Activated CD8-positive, alpha-beta T cell treated with anti-CD3 and anti-CD28 coated beads, Interleukin-2, amount 10 ng/mL, durations not matched to agents 7 days and 5 days (primary cell): ENCODE results near the gene CD8A. TPM values are rescaled to one million over a fixed set of nuclear protein-coding genes. Genes with fewer than 3 reads are reported as not detected.
A peak's percentile ranks its signal among the peaks of the same experiment; 100 is the strongest.

Experiments
- ATAC-seq: fragments of 150-1000 bp; cut with Tn5 transposase; one replicate; pipeline ENCODE4 v1.10.0; 2021; ENCODE audit warnings: moderate library complexity
- CTCF ChIA-PET: fragments of 350-600 bp; sonication (Branson Sonifier 250); formaldehyde crosslinking; loops from one replicate; lab custom pipeline; 2021; ENCODE audit warnings: antibody characterized with exemption; lab: Charles Lee
- POLR2A ChIA-PET: fragments of 350-600 bp; sonication (Branson Sonifier 250); formaldehyde crosslinking; loops from one replicate; lab custom pipeline; 2021; ENCODE audit warnings: antibody characterized with exemption; lab: Charles Lee
- DNase-seq: peaks from one replicate; pipeline ENCODE4 v3.0.0-alpha.2; 2020
- H3K27ac Mint-ChIP-seq: one replicate; pipeline ENCODE4 v1.8.0; 2021; ENCODE audit warnings: mild to moderate bottlenecking, mixed read lengths
- H3K27me3 Mint-ChIP-seq: one replicate; pipeline ENCODE4 v1.8.0; 2021; ENCODE audit warnings: low read depth, mixed read lengths
- H3K36me3 Mint-ChIP-seq: one replicate; pipeline ENCODE4 v1.8.0; 2021; ENCODE audit warnings: low read depth, mixed read lengths
- H3K4me1 Mint-ChIP-seq: one replicate; pipeline ENCODE4 v1.8.0; 2021; ENCODE audit warnings: low read depth, mixed read lengths
- H3K4me3 Mint-ChIP-seq: one replicate; pipeline ENCODE4 v1.8.0; 2021; ENCODE audit warnings: mild to moderate bottlenecking, mixed read lengths
- H3K9me3 Mint-ChIP-seq: one replicate; pipeline ENCODE4 v1.8.0; 2022; ENCODE audit warnings: mixed read lengths; ENCODE audit not compliant: insufficient read depth
- total RNA-seq, 2 experiments: library from RNA; stranded (reverse); gene quantifications; one replicate each; pipeline ENCODE4 v1.2.3, GENCODE V29; 2021

The CD8A gene
- total RNA-seq, 2 experiments from 2014 or later = 667 to 675 TPM

DNA sequence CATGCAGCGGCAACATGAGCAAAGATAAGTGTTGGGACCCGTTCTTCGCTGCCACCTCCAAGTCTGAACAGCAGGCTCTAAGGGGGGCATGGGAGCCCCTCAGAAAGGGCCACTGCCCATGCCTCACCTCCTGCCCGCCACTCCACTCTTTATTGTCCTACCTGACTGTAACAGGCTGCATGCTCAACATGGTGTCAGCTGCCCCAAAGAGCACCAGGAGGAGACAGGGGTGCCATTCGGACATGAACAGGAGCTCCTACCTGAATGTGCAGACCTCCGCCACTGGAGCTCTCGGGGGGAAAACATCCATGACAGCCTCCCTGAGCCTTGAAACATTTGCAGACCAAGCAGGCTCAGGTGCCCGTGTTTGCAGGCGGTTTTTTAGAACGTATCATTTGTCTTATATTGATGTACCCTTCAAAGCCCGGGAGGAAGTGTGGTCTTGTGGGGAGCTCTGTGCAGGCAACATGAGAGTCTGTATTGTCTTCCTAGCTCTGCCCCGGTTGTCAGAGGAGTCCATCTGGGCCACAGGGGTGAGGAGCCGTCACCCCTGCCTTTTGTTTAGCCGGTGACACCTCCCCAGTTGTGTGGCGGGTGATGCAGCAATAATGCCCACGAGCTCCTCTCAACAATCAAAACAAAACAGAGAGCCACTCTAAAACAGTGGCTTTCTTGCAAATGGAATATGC lies 35.1 kb upstream of the CD8A start:
- H3K9me3 Mint-ChIP-seq = no peaks in the 10 kb centered on the region
- peak overlapping the region; percentile 94 for H3K27ac Mint-ChIP-seq
- no peaks in the 10 kb centered on the region for H3K27me3 Mint-ChIP-seq
- ATAC-seq (peak; percentile 78), DNase-seq (peak; percentile 93)
- H3K4me1 Mint-ChIP-seq = peaks cover 80% of the 10 kb centered on the region
- peak overlapping the region; percentile 80 for H3K4me3 Mint-ChIP-seq
- peaks cover 34% of the 10 kb centered on the region for H3K36me3 Mint-ChIP-seq
- CTCF ChIA-PET = interaction anchor here (0.7 to 10.2 kb wide), 8 partner anchors 11 to 40 kb away, joined by 3 to 82 read pairs (median 4); no protein-coding TSS in a partner anchor
- POLR2A ChIA-PET = interaction anchor here (0.8 to 12.1 kb wide), 17 partner anchors 9 to 385 kb away, joined by 3 to 218 read pairs (median 4); partner anchors contain the start of genes CD8A, CD8B and KDM3A

GRCh38 chr2:86825036-86825692 lies 34.5 kb upstream of the CD8A start:
- ChIA-PET POLR2A (interaction anchor here (0.7 to 12.1 kb wide), 14 partner anchors 10 to 384 kb away, joined by 3 to 218 read pairs (median 5); partner anchors contain the start of genes CD8A and KDM3A), CTCF (interaction anchor here (0.7 to 10.2 kb wide), 8 partner anchors 10 to 39 kb away, joined by 3 to 82 read pairs (median 5); no protein-coding TSS in a partner anchor)
- Mint-ChIP-seq H3K27me3 (no peaks in the 10 kb centered on the region), H3K4me3 (peak overlapping the region; percentile 80), H3K4me1 (peaks cover 86% of the 10 kb centered on the region), H3K36me3 (peaks cover 37% of the 10 kb centered on the region), H3K9me3 (no peaks in the 10 kb centered on the region), H3K27ac (peak overlapping the region; percentile 94)
- DNase-seq (peak; percentile 70), ATAC-seq (peak; percentile 24)

- DNase-seq (no peak), ATAC-seq (no peak)
- peaks cover 84% of the 10 kb centered on the region for H3K4me1 Mint-ChIP-seq
- peaks cover 42% of the 10 kb centered on the region for H3K36me3 Mint-ChIP-seq
- ChIA-PET POLR2A (interaction anchor here (0.7 to 12.1 kb wide), 6 partner anchors 9 to 1478 kb away, joined by 3 to 218 read pairs (median 22); partner anchors contain the start of gene CD8A), CTCF (interaction anchor here (0.9 to 10.2 kb wide), 4 partner anchors 10 to 36 kb away, joined by 3 to 82 read pairs (median 6); partner anchors contain the start of gene CD8A)
- H3K9me3 Mint-ChIP-seq = no peaks in the 10 kb centered on the region
- peak overlapping the region; percentile 94 for H3K27ac Mint-ChIP-seq
- H3K4me3 Mint-ChIP-seq = peak overlapping the region; percentile 64
- H3K27me3 Mint-ChIP-seq = no peaks in the 10 kb centered on the region
These were observed 32.1 kb upstream of the CD8A start for GRCh38 chr2:86822668-86823345.

DNA sequence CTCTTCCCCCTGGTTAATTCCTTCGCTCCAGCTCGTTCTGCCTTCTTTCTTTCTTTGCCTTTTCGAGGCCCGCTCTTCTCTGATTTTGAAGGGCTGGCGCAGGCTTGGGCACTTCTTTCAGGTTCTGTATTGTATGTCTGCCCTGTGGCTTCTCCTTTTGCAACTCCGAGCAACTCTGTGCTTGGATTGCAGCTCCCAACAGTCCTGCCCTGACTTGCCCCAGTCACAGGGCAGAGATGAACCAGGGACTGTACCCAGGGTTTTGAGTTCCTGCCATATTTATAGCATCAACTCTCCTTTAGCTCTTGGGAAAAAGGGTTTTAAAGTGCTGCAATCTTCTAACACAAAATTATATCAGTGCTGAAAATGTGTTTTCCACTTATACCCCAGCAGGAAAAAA lies 31.1 kb upstream of the CD8A start:
- ChIA-PET POLR2A (interaction anchor here (1.2 to 12.1 kb wide), 4 partner anchors 11 to 36 kb away, joined by 6 to 218 read pairs (median 51); partner anchors contain the start of gene CD8A), CTCF (interaction anchor here (0.8 to 10.2 kb wide), 3 partner anchors 9 to 13 kb away, joined by 3 to 82 read pairs (median 9); no protein-coding TSS in a partner anchor)
- H3K27me3 Mint-ChIP-seq = no peaks in the 10 kb centered on the region
- ATAC-seq (no peak), DNase-seq (no peak)
- peaks cover 44% of the 10 kb centered on the region for H3K36me3 Mint-ChIP-seq
- H3K9me3 Mint-ChIP-seq = no peaks in the 10 kb centered on the region
- H3K27ac Mint-ChIP-seq = peak overlapping the region; percentile 97
- peak overlapping the region; percentile 83 for H3K4me3 Mint-ChIP-seq
- H3K4me1 Mint-ChIP-seq = peaks cover 80% of the 10 kb centered on the region

- ChIA-PET CTCF (interaction anchor here (0.8 to 10.2 kb wide), 3 partner anchors 9 to 13 kb away, joined by 3 to 82 read pairs (median 9); no protein-coding TSS in a partner anchor), POLR2A (interaction anchor here (1.2 to 12.1 kb wide), 4 partner anchors 11 to 35 kb away, joined by 6 to 218 read pairs (median 51); partner anchors contain the start of gene CD8A)
- Mint-ChIP-seq H3K27me3 (no peaks in the 10 kb centered on the region), H3K9me3 (no peaks in the 10 kb centered on the region), H3K4me1 (peaks cover 85% of the 10 kb centered on the region), H3K27ac (peak overlapping the region; percentile 97), H3K36me3 (peaks cover 49% of the 10 kb centered on the region), H3K4me3 (peak overlapping the region; percentile 83)
- ATAC-seq (peak; percentile 18), DNase-seq (peak; percentile 62)
These were observed 30.6 kb upstream of the CD8A start for GRCh38 chr2:86821306-86821705.

DNA sequence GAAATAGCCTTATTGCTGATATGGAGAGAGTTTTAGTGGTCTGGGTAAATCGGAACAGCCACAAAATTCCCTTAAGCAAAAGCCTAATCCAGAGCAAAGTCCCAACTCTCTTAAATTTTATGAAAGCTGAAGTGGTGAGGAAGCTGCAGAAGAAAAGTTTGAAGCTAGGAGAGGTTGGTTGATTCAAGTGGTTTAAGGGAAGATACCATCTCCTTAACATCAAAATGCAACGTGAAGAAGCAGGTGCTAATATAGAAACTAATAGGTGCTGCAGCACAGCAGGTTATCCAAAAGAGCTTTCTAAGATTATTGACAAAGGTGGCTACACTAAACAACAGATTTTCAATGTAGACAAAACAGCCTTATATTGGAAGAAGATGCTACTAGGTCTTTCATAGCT lies 28.2 kb upstream of the CD8A start:
- ATAC-seq = peak; percentile 25
- CTCF ChIA-PET = interaction anchor here (1.4 to 10.2 kb wide), 2 partner anchors 10 to 28 kb away, joined by 4 to 82 read pairs; partner anchors contain the start of gene CD8A
- POLR2A ChIA-PET = interaction anchor here (0.6 to 12.1 kb wide), 3 partner anchors 9 to 31 kb away, joined by 3 to 218 read pairs (median 6); partner anchors contain the start of gene CD8A
- peak; percentile 19 for DNase-seq
- Mint-ChIP-seq H3K27ac (peak overlapping the region; percentile 82), H3K36me3 (peaks cover 67% of the 10 kb centered on the region), H3K27me3 (no peaks in the 10 kb centered on the region), H3K9me3 (no peaks in the 10 kb centered on the region), H3K4me3 (peak overlapping the region; percentile 37), H3K4me1 (peaks cover 81% of the 10 kb centered on the region)

- DNase-seq (no peak), ATAC-seq (no peak)
- POLR2A ChIA-PET = interaction anchor here (1.9 to 12.1 kb wide), 2 partner anchors 8 to 27 kb away, joined by 6 to 218 read pairs; partner anchors contain the start of gene CD8A
- Mint-ChIP-seq H3K27ac (peak overlapping the region; percentile 82), H3K27me3 (no peaks in the 10 kb centered on the region), H3K36me3 (peaks cover 70% of the 10 kb centered on the region), H3K9me3 (no peaks in the 10 kb centered on the region), H3K4me1 (peaks cover 81% of the 10 kb centered on the region), H3K4me3 (peak overlapping the region; percentile 37)
- CTCF ChIA-PET = interaction anchor here (10.2 kb wide), 1 partner anchor 10 kb away, joined by 82 read pairs; no protein-coding TSS in a partner anchor
These were observed 27.5 kb upstream of the CD8A start for GRCh38 chr2:86818114-86818801.

- POLR2A ChIA-PET = interaction anchor here (12.2 kb wide), 1 partner anchor 9 kb away, joined by 218 read pairs; no protein-coding TSS in a partner anchor
- ATAC-seq = peak; percentile 66
- CTCF ChIA-PET = interaction anchor here (1.7 kb wide), 1 partner anchor 9 kb away, joined by 5 read pairs; no protein-coding TSS in a partner anchor
- Mint-ChIP-seq H3K27me3 (no peaks in the 10 kb centered on the region), H3K4me3 (peak overlapping the region; percentile 48), H3K27ac (peak overlapping the region; percentile 81), H3K36me3 (peaks cover 77% of the 10 kb centered on the region), H3K9me3 (no peaks in the 10 kb centered on the region), H3K4me1 (peaks cover 80% of the 10 kb centered on the region)
- peak; percentile 54 for DNase-seq
These were observed 24.9 kb upstream of the CD8A start for GRCh38 chr2:86815611-86816010.

DNA sequence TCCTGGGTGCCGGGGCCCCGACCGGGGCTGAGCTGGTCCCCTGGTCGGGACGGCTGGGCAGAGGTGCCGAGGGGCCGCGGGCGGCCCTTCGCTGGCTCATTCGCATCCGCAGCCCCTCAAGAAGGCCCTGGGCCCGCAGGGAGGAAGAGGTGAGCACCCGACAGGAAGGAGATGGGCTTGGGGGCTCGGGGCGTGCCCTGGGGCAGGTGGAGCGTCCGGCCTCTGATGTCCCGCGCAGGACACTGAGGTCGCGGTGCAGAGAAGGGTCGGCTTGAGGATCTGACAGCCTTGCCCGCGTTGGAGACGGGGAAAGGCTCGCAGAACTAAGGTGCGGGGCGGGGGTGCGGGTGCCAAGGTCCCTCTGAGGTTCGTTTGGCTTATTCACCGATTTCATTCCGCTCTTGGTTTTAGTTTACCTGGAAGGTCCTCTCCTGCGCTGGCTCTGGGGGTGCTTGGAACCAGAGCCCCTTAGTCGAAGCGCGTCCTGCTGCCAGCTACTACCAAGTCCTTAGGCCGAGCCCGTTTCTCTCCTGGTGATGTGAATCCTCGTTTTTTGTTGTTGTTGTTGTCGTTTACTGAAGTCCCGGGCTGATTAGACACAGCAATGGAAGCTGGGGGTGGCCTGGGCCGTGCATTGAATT lies 18.9 kb upstream of the CD8A start:
- peak; percentile 72 for DNase-seq
- ChIA-PET CTCF (interaction anchor here (0.6 to 8.7 kb wide), 5 partner anchors 14 to 52 kb away, joined by 3 to 243 read pairs (median 82); partner anchors contain the start of gene CD8A), POLR2A (interaction anchor here (0.6 to 12.2 kb wide), 7 partner anchors 15 to 547 kb away, joined by 3 to 329 read pairs (median 5); partner anchors contain the start of gene CD8A)
- no peaks in the 10 kb centered on the region for H3K27me3 Mint-ChIP-seq
- H3K36me3 Mint-ChIP-seq = peaks cover 49% of the 10 kb centered on the region
- H3K4me1 Mint-ChIP-seq = peaks cover 51% of the 10 kb centered on the region
- peak overlapping the region; percentile 93 for H3K4me3 Mint-ChIP-seq
- peak overlapping the region; percentile 94 for H3K27ac Mint-ChIP-seq
- ATAC-seq = peak; percentile 12
- no peaks in the 10 kb centered on the region for H3K9me3 Mint-ChIP-seq
